Epithelial cell of prostate (primary cell): ENCODE data around the gene MATN1.

ENCODE experiments used
- DNase-seq: peaks from one replicate; pipeline ENCODE4 v3.0.0-alpha.2; 2011; ENCODE audit warnings: low read depth, low spot score
- H3K27ac ChIP-seq: fragments of 450-650 bp; 2 replicates; pipeline ENCODE4 v1.5.1; 2017; ENCODE audit warnings: mild to moderate bottlenecking

MATN1 gene

DNA sequence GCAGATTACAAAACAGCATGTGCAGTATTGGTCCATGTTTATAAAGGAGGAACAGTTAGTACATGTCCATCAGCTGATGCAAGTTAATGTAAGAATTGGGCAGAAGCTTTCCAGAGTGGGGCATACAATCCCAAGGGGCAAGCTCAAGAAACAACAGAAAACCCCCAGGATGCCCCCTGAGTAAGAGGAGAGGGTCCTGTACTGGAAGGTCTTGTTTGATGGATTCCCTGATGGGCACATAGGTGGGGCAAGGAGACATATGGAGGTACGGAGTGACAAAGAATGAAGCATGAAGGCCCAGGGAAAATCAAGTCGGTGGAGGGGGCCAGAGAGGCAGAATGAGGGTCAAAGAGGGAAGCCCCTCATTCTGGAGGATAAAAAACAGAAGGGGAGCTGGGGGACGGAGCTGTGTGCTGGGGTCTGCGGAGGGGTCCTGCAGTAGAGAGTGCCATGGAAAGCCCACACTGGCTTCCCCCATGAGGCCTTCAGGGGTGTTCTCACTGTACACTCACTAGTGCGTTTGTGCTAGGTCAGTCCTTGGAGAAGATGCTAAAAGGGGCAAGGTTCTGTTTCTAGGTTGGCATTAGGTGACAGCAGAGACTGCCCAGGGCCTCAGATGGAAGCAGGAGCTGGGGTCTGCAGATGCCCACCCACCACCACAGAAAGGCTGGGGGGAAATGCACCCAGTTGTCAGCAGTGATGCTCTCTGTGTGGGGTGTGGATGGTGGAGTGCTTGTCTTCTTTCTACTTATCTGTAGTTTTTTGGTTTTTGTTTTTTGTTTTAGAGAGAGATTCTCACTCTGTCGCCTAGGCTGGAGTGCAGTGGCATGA, 12.5 kb upstream of the MATN1 start:
- H3K27ac ChIP-seq, result no peak overlapping the region
- DNase-seq, result no peak

- H3K27ac ChIP-seq, result no peak overlapping the region
- no peak for DNase-seq
Observed at GRCh38 chr1:30735124-30735523, 11.7 kb upstream of the MATN1 start.

- H3K27ac ChIP-seq, result no peak overlapping the region
- DNase-seq, result no peak
Observed at GRCh38 chr1:30734580-30734979, 11.2 kb upstream of the MATN1 start.

DNA sequence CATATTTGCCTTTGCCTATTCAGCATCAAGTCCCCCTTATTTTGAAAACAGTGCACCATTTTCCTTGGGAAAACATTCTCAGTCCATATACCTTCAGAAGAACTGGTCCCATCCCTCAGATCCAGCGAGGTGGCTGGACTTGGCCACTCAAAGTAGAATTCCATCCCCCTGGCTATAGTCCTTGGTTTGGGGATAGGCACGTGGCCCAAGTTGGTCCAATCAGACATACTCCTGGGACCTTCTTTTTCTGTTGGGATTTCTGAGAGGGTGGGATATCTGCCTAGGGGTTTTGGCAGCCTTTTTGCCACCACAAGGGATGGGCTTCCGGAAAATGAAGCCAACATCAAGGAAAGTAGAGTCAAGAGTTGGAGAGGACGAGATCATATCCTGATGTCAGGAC, 10.7 kb upstream of the MATN1 start:
- no peak for DNase-seq
- no peak overlapping the region for H3K27ac ChIP-seq

DNA sequence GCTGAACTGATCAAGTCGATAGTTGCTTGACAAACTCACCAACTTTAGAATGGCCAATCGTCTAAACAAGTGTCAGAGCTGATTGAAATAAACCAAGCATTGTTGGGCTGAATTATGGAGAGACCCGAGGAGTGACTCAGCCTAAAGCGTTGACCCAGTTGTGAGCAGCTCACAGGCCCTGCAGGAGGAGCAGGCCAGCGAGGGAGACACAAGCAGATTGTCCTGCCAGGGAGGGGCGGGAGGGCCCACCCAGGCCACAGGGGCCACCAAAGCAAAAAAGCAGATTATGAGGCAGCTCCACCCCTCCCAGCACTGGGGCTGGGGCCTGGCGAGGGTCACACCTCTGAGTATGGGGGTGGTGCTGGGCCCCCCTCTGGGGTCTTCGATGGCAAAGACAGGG, 10.1 kb upstream of the MATN1 start:
- H3K27ac ChIP-seq, result no peak overlapping the region
- no peak for DNase-seq

- DNase-seq, result no peak
- no peak overlapping the region for H3K27ac ChIP-seq
Observed at GRCh38 chr1:30732277-30732996, 9.1 kb upstream of the MATN1 start.

DNA sequence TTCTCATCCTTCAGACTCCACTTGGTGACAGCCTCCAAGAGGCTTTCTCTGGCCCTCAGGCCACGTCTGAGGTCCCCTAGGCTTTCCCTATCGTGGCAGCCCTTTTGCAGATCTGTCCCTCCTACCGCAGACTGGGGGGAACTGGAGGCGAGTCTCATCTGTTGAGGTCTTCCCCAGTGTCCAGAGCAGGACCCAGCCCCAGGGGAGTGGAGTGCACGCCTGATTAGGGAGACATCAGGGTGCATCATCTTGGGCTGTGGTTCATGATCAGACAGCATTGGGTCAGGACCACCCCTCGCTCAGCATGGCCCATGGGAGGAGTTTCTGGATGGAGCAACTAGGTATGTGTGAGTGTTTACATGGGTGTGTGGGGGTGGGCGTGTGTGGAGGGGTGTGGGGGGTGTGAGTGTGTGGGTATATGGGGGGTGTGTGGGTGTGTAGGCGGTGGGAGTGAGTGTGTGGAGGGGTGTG, 8.5 kb upstream of the MATN1 start:
- no peak overlapping the region for H3K27ac ChIP-seq
- no peak for DNase-seq

GRCh38 chr1:30731109-30731805, 7.9 kb upstream of the MATN1 start:
- no peak for DNase-seq
- H3K27ac ChIP-seq, result no peak overlapping the region

DNA sequence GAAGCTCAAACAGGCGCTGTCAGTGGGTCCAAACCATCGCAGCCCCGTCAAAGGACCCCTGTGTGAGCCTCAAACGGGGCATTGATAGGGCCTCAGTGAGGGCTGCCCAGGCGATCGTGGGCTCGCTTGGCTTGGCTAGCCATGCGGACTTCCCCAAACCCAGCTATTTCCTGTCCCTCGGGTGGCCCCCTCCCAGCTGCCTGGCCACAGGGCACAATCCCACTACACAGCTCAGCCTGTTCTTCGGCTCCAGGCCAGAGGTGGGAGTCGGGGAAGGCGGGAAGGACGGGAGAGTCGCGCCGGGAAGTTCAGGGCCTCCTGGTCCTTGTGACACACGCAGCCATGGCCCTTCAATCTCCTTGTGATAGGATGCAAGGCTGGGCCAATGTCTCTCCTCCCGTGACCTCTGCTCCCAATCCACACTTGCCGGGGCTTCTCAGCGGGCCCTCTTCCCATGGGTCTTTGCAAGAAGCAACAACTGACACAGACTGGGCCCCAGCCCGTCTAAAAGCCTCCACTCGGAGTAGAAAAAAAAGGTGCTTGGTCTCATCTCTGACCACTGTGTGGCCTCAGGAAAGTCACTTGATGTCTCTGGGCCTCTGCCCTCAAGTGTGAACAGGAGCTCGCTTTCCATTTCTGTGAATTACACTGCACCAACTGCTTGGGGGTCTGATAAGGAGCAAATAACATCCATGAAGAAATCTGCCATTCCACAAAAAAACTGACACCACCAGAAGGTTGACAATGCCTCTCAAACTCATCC, 7.1 kb upstream of the MATN1 start:
- DNase-seq, result no peak
- H3K27ac ChIP-seq, result no peak overlapping the region

DNA sequence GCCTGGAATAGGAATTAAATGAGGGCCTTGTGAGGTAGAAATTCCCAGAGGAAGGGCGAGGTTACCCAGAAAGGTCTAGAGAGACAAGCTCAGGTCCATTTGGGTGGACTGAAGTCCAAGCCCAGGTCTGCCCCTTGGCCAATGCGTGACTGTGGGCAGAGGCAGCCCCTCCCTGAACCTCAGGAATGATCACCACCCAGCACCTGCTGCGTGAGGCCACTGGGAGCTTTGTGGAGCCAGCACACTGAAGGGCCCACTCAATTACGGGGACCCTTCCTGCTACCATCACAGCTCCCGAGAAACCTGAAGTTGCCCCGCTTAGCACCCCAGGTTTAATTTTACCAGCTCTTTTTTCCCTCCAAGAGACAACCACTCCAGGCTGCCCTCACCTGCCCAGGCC, 6.5 kb upstream of the MATN1 start:
- H3K27ac ChIP-seq, result no peak overlapping the region
- no peak for DNase-seq

GRCh38 chr1:30728832-30729638, 5.7 kb upstream of the MATN1 start:
- no peak for DNase-seq
- no peak overlapping the region for H3K27ac ChIP-seq

DNA sequence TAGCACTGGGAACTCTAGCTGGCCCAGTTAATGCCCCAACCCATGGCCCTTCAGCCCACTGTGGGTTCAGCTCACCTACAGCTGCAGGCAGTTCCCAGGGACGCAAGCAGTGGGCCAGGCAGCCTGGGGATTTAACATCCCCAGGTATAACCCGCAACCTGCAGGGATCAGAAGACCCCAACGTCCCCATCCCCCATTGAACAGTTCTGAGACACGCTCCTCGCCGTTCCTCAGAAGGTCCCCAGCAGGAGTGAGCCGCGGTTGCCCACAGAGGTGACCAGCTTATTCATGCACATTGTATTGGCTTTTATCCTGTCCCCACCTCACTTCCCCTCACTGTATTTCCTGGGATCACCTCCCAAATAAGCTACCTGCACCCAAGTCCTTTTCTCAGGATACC, 5.0 kb upstream of the MATN1 start:
- no peak for DNase-seq
- no peak overlapping the region for H3K27ac ChIP-seq

GRCh38 chr1:30727824-30728223, 4.4 kb upstream of the MATN1 start:
- no peak overlapping the region for H3K27ac ChIP-seq
- no peak for DNase-seq

DNA sequence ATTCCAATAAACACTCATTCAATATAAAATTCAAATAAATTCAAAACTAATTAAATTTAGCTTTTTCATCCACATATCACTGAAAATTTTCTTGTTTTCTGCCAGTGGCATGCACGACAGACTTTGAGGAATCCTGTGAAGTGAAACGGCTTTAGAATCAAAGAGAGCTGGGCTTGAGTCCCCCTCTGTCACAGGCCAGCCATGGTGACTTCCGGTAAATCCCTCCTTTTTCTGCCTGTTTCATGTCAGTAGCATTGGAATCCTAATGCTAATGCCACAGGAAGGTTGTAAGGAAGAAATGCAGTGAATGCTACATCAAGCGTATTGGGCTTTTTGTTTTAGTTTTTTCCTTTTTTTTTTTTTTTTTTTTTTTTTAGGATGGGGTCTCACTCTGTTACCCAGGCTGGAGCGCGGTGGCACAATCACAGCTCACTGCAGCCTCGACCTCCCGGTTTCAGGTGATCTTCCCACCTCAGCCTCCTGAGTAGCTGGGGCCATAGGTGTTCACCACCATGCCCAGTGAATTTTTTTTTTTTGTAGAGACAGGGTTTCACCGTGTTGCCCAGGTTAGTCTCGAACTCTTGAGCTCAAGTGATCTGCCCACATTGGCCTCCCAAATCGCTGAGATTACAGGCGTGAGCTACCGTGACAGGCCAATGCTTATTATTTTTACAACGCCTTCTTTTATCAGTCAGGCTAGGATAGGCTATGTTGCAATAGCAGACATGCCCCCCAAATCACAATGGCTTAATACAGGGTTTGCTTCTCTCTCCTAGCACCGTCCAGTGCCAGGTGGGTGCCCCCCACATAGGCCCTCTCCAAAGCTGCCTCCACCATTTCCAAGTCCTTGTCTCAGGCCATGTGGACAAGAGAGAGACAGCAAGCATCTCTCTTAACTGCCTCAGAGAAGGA, 3.6 kb upstream of the MATN1 start:
- H3K27ac ChIP-seq, result no peak overlapping the region
- no peak for DNase-seq

DNA sequence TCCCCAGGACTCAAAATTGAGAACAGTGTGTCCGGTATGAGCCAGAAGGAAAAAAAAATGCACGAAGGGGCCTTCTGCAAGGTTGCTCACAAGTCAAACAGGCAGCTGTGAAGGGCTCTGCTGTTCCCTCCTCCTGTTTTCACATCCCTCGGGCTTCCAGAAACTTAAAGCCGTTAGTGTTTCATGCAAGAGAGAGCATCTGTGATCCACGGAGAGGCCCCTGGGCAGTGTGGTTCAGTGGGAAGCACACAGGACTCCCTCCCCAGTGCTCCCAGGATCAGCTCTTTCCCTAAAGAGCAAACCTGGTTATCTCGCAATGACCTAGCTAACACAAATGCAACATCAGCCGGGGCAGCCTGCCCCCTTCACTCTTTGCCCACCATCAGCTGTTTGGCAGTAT, 2.9 kb upstream of the MATN1 start:
- no peak for DNase-seq
- H3K27ac ChIP-seq, result no peak overlapping the region

DNA sequence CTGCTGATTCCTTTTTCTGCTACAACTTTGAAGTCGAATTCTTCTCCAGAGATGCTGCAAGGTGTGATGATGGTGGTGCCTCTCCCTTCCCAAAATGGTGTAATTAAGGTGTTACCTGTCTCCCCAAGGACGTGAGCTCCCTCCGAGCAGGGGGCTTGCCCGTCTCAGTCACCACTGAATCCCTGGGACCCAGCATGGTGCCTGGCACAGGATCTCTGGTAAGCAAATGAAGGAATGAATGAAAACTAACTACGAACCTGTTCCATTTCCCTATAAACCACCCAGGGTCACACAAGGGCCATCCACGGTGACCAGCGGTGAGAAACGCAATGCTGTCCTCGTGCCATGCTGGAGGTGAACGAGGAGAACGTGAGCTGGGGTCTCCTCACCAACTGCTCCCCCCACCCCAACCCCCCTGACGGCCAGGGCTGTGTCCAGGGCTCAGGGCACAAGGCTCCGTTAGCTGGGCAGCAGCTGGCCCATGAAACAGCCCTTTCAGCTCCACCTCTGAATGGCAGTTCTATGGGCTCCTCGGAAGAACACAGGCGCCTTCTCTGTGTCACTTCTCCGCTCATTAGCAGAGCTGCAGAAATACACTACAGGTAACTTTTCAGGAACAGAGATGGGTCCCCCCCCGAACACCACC, 2.2 kb upstream of the MATN1 start:
- no peak overlapping the region for H3K27ac ChIP-seq
- DNase-seq, result no peak

- no peak overlapping the region for H3K27ac ChIP-seq
- no peak for DNase-seq
Observed at GRCh38 chr1:30724655-30725421, 1.5 kb upstream of the MATN1 start.
